ENCODE data around the gene SCAP.

SCAP gene

DNA sequence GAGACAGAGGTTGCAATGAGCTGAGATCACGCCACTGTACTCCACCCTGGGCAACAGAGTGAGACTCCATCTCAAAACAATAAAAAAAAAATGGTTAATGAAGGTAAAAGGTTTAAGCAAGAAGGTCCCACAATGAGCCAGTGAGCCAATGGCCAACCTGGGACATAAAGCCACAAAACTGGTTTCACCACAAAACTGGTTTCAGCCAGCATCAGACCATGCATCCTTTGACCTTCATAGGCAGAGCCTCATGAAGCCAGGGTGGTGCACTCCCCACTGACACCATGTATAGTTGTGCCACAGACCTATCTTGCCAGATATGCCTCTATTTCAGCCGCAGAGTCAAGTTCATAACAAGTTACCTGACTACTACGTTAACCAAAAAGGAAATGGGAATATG lies 41.9 kb downstream of the SCAP start:
- no peak for DNase-seq (ENCODE audit: low spot score in 2 of 2)
- H3K27me3 Mint-ChIP-seq = no peaks in the 10 kb centered on the region
- H3K27ac Mint-ChIP-seq = no peak overlapping the region
- peaks cover 2% of the 10 kb centered on the region for H3K4me1 Mint-ChIP-seq
- no peaks in the 10 kb centered on the region for H3K9me3 Mint-ChIP-seq
- peaks cover 37% of the 10 kb centered on the region for H3K36me3 Mint-ChIP-seq
- ATAC-seq (ENCODE audit: low read depth) = no peak
- no peak overlapping the region for H3K4me3 Mint-ChIP-seq

DNA sequence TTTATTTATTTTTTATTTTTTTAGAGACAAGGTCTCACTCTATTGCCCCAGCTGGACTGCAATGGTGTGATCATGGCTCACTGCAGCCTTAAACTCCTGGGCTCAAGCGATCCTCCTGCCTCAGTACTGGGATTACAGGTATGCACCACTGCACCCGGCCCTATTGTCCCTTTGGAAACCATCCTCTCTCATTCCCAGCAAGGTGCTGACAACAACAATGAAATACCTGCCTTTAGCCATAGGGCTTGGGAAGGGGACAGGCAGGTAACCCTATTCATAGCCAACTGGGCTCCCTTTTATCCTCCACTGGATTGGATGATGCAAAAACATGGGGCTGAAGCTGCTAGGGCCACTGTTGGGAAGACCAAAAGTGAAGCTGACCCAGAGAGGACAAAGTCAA lies 43.1 kb downstream of the SCAP start:
- Mint-ChIP-seq H3K4me3 (no peak overlapping the region), H3K27ac (no peak overlapping the region), H3K4me1 (peaks cover 2% of the 10 kb centered on the region), H3K36me3 (peaks cover 28% of the 10 kb centered on the region), H3K9me3 (no peaks in the 10 kb centered on the region), H3K27me3 (no peaks in the 10 kb centered on the region)
- DNase-seq (ENCODE audit: low spot score in 2 of 2) (no peak), ATAC-seq (ENCODE audit: low read depth) (no peak)

DNA sequence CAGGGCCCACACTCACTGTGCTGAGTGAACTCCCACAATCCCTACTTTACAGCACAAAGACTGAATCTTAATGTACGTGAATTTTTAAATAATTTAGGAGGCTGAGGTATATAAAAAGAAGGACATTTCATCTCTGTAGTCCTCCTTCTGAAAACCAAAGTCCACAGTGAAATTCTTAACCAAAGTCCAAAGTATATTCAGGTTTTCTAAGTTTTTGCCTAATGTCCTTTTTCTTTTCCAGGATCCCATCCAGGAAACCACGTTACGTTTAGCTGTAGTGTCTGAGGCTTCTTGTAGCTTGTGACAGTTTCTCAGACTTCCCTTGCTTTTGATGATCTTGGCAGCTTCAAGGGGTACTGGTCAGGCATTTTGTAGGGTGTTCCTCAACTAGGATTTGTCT lies 44.5 kb downstream of the SCAP start:
- Mint-ChIP-seq H3K36me3 (peaks cover 28% of the 10 kb centered on the region), H3K9me3 (no peaks in the 10 kb centered on the region), H3K4me3 (no peak overlapping the region), H3K27ac (no peak overlapping the region), H3K27me3 (no peaks in the 10 kb centered on the region), H3K4me1 (peaks cover 2% of the 10 kb centered on the region)
- no peak for DNase-seq (ENCODE audit: low spot score in 2 of 2)
- ATAC-seq (ENCODE audit: low read depth) = no peak

DNA sequence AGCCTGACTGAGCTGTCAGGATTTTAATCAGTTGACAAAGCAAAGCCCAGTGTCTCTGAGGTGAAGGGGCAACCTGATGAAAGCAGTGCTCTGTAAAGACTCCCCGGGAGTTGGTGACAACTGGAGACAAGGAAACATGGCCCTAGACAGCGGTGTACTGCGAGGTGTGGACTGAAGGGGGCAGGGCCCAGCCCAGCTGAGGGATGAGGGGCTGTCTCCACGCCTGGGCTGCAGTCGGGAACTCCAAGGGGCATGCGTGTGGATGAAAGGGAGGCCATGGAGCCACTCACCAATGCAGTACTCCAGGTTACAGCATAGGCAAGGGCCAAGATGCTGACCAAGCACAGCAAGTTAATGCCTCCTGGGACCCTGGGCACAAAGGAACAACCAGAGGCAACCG lies 45.1 kb downstream of the SCAP start:
- Mint-ChIP-seq H3K9me3 (no peaks in the 10 kb centered on the region), H3K4me1 (peaks cover 2% of the 10 kb centered on the region), H3K4me3 (no peak overlapping the region), H3K27ac (no peak overlapping the region), H3K27me3 (no peaks in the 10 kb centered on the region), H3K36me3 (peaks cover 28% of the 10 kb centered on the region)
- DNase-seq (ENCODE audit: low spot score in 2 of 2) (no peak), ATAC-seq (ENCODE audit: low read depth) (no peak)

DNA sequence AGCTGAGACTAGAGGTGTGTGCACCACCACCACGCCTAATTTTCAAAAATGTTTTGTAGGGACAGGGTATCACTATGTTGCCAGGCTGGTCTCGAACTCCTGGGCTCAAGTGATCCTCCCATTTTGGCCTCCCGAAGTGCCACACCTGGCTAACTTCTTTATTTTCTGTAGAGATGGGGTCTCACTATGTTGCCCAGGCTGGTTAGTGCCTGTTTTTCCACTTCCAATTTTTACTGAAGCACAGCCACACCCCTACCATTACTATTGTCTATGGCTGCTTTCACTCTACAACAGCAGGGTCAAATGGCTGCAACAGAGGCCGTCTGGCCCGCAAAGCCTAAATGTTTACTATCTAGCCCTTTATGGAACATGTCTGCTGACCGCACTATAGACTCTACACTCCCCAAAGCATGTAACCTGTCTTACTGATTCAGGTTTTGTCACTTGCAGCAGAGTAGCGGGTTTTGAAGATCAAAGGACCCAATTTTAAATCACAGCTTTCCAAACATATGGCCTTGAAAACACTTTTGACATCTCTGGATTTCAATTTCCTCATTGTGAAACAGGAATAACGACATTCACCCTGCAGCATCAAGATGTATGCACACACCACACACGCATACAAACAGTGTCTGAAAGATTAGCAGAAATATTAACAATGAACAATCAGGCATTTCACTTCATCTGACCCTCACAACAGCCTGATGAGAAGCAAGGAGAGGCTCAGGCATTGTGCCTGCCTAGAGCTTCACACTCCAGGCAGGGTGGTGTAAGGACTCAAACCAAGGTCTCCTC lies 46.1 kb downstream of the SCAP start:
- Mint-ChIP-seq H3K27ac (no peak overlapping the region), H3K4me1 (peaks cover 2% of the 10 kb centered on the region), H3K36me3 (peaks cover 28% of the 10 kb centered on the region), H3K9me3 (no peaks in the 10 kb centered on the region), H3K4me3 (no peak overlapping the region), H3K27me3 (no peaks in the 10 kb centered on the region)
- no peak for DNase-seq (ENCODE audit: low spot score in 2 of 2)
- no peak for ATAC-seq (ENCODE audit: low read depth)

DNA sequence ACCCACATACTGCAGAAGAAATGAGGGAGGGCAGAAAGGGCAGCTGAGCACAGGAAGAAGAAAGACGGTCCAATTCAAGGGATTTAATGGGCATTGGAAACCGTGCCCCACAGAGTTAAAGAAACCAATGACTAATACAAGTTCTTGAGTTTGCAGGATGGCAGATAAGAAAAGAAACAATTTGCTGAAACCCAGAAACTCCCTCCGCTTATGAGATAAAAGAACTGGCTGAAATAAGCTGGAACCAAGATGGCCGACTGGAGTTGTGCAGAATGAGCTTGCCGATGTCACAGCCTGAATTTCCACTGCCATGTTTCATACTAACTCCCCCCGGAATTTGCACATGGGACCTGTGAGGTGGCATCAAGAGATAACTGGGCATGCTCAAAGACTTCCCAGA lies 47.1 kb downstream of the SCAP start:
- peaks cover 25% of the 10 kb centered on the region for H3K36me3 Mint-ChIP-seq
- peaks cover 2% of the 10 kb centered on the region for H3K4me1 Mint-ChIP-seq
- H3K27ac Mint-ChIP-seq = no peak overlapping the region
- no peak overlapping the region for H3K4me3 Mint-ChIP-seq
- H3K9me3 Mint-ChIP-seq = no peaks in the 10 kb centered on the region
- no peak for ATAC-seq (ENCODE audit: low read depth)
- H3K27me3 Mint-ChIP-seq = no peaks in the 10 kb centered on the region
- no peak for DNase-seq (ENCODE audit: low spot score in 2 of 2)

DNA sequence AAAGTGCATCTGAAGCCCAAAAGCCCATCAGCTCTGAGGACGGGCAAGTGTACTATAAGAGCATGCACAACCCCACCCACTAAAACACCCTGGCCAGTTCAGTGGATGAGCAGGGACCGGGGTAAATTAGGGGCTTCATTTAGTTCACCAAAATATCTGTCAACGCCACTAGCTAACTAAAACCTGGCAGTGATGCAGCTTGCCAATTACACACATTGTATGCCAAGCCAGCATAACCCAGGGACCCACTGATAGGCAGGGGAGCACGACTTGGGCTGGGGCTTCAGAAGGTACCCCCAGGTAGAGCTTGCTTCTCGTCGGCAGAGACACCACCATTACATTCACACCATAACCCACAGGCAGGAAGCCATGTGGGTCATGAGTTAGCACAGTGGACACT lies 47.9 kb downstream of the SCAP start:
- Mint-ChIP-seq H3K27me3 (no peaks in the 10 kb centered on the region), H3K27ac (no peak overlapping the region), H3K36me3 (peaks cover 21% of the 10 kb centered on the region), H3K9me3 (no peaks in the 10 kb centered on the region), H3K4me1 (peaks cover 2% of the 10 kb centered on the region), H3K4me3 (no peak overlapping the region)
- no peak for ATAC-seq (ENCODE audit: low read depth)
- DNase-seq (ENCODE audit: low spot score in 2 of 2) = no peak

DNA sequence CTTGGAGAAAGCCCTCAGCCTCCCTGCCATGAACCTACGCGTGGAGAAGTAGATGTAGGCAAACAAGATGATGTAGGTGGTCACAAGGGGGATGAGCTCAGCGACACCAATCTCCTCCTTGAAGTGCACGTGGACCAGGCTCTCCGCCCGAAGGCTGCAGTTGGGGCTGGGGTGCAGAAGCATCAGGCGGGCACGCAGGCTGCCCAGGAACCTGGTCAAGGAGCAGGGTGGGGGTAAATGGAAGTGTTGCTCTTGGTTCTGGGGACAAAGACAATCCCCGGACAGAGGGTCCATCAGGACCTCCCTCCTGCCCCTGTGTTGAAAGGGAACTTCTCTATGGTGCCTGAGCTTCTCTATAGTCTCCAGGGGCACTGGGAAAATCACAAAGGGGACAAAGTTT lies 49.8 kb downstream of the SCAP start:
- no peak overlapping the region for H3K27ac Mint-ChIP-seq
- H3K27me3 Mint-ChIP-seq = no peaks in the 10 kb centered on the region

DNA sequence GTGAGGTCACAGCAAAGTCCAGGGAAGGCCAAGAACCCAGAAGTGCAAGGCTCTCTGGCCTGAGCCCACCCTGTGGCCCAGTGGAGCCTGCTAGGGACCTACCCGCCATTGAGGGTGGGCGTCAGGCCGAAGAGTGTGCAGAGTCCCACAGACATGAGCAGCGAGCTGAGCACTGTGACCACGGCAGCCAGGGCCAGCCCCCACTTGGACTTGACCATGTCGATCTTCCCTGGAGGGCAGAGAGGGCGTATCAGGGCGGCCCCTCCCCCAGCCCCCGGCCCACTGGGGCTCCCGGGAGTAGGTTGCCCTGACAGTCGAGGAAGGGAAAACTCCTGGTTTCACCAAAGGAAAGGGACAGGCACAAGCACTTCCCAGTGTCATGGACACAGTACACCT lies 50.4 kb downstream of the SCAP start:
- no peaks in the 10 kb centered on the region for H3K9me3 Mint-ChIP-seq
- H3K4me1 Mint-ChIP-seq = peaks cover 11% of the 10 kb centered on the region
- H3K4me3 Mint-ChIP-seq = no peak overlapping the region
- no peaks in the 10 kb centered on the region for H3K27me3 Mint-ChIP-seq
- no peak for DNase-seq (ENCODE audit: low spot score in 2 of 2)
- H3K27ac Mint-ChIP-seq = no peak overlapping the region
- H3K36me3 Mint-ChIP-seq = peaks cover 11% of the 10 kb centered on the region
- no peak for ATAC-seq (ENCODE audit: low read depth)

More for the DNA sequence above, 49.8 kb downstream of the SCAP start:
- DNase-seq (ENCODE audit: low spot score in 2 of 2) (no peak), ATAC-seq (ENCODE audit: low read depth) (no peak)
- H3K4me1 Mint-ChIP-seq = peaks cover 9% of the 10 kb centered on the region
- no peaks in the 10 kb centered on the region for H3K9me3 Mint-ChIP-seq
- peaks cover 14% of the 10 kb centered on the region for H3K36me3 Mint-ChIP-seq
- H3K4me3 Mint-ChIP-seq = no peak overlapping the region

DNA sequence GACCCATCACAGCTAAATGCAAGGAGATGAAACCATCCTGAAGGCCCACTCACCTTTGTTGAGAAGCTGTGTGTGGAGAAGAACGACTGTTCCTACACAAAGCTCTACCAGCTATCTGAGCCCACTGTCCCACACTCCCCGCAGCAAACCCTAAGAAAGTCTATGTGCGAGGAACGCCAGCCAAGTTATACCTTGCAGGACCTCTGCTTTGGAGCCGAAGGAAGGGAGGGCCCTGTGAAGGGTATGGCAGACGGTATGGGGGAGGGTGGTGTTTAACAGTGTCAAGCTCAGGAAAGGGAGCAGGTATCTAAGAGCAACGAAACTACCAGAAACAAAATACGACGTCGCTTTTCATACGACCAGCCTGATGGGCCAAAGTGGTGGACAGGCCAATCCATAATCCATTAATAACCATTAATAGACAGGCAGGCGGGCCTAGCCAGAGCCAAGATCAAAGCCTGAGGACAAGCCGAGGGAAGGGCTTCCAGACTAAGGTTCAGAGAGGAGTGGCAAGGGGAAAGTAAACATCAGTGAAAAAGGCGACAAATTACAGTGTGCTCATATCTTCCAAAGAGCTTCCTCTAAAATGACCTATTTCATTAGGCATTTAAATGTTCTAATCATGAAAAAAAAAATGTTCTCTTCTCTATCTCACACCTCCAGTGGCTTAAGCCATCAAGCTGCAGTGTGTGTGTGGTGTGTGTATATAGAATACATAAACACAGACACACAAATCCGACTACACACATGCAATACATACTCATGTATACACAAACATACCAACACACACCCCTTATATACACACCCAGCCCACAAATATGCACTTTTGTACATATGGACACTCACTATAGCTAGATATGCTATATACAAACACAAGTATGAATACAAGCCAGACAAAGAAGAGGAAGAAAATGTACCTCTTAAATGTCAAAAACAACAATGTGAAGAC lies 51.0 kb downstream of the SCAP start:
- ATAC-seq (ENCODE audit: low read depth) (no peak), DNase-seq (ENCODE audit: low spot score in 2 of 2) (no peak)
- Mint-ChIP-seq H3K4me1 (peaks cover 9% of the 10 kb centered on the region), H3K4me3 (no peak overlapping the region), H3K27ac (no peak overlapping the region), H3K9me3 (no peaks in the 10 kb centered on the region), H3K36me3 (peaks cover 6% of the 10 kb centered on the region), H3K27me3 (no peaks in the 10 kb centered on the region)

DNA sequence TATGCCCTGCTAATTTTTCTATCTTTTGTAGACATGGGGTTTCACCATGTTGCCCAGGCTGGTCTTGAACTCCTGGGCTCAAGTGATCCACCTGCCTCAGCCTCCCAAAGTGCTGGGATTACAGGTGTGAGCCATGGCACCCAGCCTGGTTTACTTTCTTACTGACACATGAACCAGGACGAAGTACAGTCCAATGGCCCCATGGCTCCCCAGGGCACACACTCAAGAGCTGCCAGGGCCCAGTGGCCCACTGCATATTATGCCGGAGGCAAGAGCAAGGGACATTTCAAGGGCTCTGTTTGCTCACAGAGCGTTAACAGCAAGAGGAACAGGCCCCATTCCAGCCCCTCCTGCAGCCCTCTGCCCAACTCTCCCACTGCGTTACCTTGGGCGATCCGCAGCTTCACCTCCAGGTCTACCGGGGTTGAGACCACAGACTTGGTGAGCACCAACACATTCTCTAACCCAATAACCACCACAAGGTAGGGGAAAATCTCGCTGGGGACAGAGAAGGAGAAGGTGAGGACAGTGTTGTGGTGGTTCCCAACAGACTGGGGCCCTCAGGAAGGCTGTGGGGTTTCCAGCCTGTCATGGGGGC lies 52.1 kb downstream of the SCAP start:
- H3K27me3 Mint-ChIP-seq = no peaks in the 10 kb centered on the region
- peaks cover 5% of the 10 kb centered on the region for H3K36me3 Mint-ChIP-seq
- peaks cover 13% of the 10 kb centered on the region for H3K4me1 Mint-ChIP-seq
- ATAC-seq (ENCODE audit: low read depth) = no peak
- H3K9me3 Mint-ChIP-seq = no peaks in the 10 kb centered on the region
- H3K4me3 Mint-ChIP-seq = no peak overlapping the region
- DNase-seq (ENCODE audit: low spot score in 2 of 2) = no peak
- no peak overlapping the region for H3K27ac Mint-ChIP-seq

DNA sequence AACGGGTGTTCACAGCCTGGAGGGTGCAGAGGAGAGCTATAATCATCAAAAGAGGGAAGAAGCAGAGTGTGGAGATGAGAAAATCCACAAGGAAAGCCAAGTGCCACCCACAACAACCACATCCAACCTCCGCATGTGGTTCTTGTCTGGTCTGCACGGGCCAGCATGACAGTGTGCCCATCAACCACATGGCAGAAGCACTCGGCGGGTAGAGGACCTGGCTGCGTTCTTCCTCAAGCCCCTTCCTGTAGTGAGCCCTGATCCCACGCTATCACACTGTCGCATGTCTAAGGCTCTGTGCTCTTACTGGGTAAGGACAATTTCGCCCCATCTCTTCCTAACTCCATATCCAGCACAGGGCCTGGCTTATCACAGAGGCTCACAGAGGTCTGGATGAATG lies 53.0 kb downstream of the SCAP start:
- Mint-ChIP-seq H3K4me1 (peaks cover 13% of the 10 kb centered on the region), H3K9me3 (no peaks in the 10 kb centered on the region), H3K4me3 (no peak overlapping the region), H3K27ac (no peak overlapping the region), H3K27me3 (no peaks in the 10 kb centered on the region), H3K36me3 (peaks cover 5% of the 10 kb centered on the region)
- no peak for ATAC-seq (ENCODE audit: low read depth)
- DNase-seq (ENCODE audit: low spot score in 2 of 2) = no peak

DNA sequence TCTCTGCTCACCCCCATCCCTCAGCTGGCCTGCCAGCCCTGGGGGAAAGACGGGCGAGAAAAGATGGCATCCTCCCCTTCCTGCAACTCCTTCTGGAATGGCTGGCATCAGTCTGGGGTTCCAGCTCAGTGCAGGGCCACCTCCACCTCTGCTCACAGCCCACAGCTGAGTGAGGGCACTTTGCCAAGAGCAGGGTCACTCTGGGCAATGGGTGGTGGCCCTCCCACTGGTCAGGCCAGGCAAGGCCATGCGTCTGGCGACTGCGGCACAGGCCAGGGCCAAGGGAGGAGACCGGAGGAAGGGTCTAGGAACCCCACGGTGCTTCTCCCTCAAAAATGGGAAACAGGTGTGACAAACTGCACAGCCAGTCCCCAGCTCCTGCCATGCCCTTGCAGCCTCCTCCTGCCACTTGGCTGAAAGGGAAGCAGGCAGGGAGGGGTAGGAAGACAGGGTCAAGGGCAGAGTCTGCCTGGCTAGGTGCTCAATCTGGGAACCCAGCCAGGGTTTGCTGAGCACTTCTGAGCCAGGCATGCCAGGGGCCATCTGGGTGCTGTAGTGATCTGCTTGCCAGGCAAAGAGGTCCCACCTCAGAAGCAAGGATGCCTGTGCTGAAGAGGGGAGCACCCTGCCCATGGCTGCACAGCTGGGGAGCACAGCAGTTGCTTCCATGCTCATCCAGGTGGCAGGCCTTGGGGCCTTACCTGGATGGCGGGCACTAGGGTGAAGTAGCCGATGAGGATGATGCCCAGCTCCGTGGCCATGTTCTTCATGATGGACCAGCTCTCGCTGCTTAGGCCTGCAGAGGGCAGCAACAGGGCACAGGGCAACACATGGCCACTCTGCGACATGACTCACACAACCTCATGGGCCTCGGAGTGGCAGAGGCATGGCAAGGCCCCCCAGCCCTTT lies 53.7 kb downstream of the SCAP start:
- no peak for DNase-seq (ENCODE audit: low spot score in 2 of 2)

More for the DNA sequence above, 53.7 kb downstream of the SCAP start:
- Mint-ChIP-seq H3K4me3 (peak overlapping the region; percentile 58), H3K27me3 (no peaks in the 10 kb centered on the region), H3K4me1 (peaks cover 13% of the 10 kb centered on the region), H3K27ac (peak overlapping the region; percentile 91), H3K36me3 (peaks cover 5% of the 10 kb centered on the region), H3K9me3 (no peaks in the 10 kb centered on the region)
- no peak for ATAC-seq (ENCODE audit: low read depth)
